ENCODE data around the gene ADGRG2. TPM values are rescaled to one million over a fixed set of nuclear protein-coding genes. Genes with fewer than 3 reads are reported as not detected.

ADGRG2 gene
- total RNA-seq, 1 experiment from 2014 or later: 8.2 TPM

DNA sequence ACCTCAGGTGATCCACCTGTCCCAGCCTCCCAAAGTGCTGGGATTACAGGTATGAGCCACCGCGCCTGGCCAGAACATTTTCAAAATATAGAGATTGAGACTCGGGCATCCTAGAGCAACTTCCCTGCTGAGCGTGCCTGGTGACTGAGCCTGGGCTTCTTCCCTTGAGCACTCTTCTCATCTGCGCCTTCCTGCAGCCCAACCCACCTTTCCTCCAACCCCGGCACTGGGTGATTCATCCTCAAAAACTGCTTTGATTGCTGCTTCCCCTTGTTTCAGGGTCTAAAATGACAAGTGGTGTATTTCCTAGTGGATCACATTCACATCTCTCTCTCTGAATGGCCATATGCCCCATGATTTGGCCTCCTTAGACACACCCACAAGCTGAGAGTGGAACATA, 176.1 kb downstream of the ADGRG2 start (continued):
- TF ChIP-seq, protein P1, sequence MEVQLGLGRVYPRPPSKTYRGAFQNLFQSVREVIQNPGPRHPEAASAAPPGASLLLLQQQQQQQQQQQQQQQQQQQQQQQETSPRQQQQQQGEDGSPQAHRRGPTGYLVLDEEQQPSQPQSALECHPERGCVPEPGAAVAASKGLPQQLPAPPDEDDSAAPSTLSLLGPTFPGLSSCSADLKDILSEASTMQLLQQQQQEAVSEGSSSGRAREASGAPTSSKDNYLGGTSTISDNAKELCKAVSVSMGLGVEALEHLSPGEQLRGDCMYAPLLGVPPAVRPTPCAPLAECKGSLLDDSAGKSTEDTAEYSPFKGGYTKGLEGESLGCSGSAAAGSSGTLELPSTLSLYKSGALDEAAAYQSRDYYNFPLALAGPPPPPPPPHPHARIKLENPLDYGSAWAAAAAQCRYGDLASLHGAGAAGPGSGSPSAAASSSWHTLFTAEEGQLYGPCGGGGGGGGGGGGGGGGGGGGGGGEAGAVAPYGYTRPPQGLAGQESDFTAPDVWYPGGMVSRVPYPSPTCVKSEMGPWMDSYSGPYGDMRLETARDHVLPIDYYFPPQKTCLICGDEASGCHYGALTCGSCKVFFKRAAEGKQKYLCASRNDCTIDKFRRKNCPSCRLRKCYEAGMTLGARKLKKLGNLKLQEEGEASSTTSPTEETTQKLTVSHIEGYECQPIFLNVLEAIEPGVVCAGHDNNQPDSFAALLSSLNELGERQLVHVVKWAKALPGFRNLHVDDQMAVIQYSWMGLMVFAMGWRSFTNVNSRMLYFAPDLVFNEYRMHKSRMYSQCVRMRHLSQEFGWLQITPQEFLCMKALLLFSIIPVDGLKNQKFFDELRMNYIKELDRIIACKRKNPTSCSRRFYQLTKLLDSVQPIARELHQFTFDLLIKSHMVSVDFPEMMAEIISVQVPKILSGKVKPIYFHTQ (CRISPR knock-in tag; IDR thresholded peaks at IDR 0.05): no peak
- TF ChIP-seq MLX (CRISPR knock-in tag; IDR thresholded peaks at IDR 0.05) (no peak), MXD4 (CRISPR knock-in tag; IDR thresholded peaks at IDR 0.05; ENCODE audit: borderline replicate concordance) (no peak), FOXP4 (CRISPR knock-in tag; IDR thresholded peaks at IDR 0.05) (no peak), CREM (CRISPR knock-in tag; IDR thresholded peaks at IDR 0.05) (no peak), ZNF219 (CRISPR knock-in tag; IDR thresholded peaks at IDR 0.05; ENCODE audit: borderline replicate concordance) (no peak), ZNF396 (CRISPR knock-in tag; IDR thresholded peaks at IDR 0.05; ENCODE audit: borderline replicate concordance) (no peak), CREB1 (CRISPR knock-in tag; IDR thresholded peaks at IDR 0.05) (no peak), SMAD3 (CRISPR knock-in tag; IDR thresholded peaks at IDR 0.05; ENCODE audit: borderline replicate concordance) (no peak)
- TF ChIP-seq, protein P2, sequence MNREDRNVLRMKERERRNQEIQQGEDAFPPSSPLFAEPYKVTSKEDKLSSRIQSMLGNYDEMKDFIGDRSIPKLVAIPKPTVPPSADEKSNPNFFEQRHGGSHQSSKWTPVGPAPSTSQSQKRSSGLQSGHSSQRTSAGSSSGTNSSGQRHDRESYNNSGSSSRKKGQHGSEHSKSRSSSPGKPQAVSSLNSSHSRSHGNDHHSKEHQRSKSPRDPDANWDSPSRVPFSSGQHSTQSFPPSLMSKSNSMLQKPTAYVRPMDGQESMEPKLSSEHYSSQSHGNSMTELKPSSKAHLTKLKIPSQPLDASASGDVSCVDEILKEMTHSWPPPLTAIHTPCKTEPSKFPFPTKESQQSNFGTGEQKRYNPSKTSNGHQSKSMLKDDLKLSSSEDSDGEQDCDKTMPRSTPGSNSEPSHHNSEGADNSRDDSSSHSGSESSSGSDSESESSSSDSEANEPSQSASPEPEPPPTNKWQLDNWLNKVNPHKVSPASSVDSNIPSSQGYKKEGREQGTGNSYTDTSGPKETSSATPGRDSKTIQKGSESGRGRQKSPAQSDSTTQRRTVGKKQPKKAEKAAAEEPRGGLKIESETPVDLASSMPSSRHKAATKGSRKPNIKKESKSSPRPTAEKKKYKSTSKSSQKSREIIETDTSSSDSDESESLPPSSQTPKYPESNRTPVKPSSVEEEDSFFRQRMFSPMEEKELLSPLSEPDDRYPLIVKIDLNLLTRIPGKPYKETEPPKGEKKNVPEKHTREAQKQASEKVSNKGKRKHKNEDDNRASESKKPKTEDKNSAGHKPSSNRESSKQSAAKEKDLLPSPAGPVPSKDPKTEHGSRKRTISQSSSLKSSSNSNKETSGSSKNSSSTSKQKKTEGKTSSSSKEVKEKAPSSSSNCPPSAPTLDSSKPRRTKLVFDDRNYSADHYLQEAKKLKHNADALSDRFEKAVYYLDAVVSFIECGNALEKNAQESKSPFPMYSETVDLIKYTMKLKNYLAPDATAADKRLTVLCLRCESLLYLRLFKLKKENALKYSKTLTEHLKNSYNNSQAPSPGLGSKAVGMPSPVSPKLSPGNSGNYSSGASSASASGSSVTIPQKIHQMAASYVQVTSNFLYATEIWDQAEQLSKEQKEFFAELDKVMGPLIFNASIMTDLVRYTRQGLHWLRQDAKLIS (CRISPR knock-in tag; IDR thresholded peaks at IDR 0.05; ENCODE audit: borderline replicate concordance): no peak

DNA sequence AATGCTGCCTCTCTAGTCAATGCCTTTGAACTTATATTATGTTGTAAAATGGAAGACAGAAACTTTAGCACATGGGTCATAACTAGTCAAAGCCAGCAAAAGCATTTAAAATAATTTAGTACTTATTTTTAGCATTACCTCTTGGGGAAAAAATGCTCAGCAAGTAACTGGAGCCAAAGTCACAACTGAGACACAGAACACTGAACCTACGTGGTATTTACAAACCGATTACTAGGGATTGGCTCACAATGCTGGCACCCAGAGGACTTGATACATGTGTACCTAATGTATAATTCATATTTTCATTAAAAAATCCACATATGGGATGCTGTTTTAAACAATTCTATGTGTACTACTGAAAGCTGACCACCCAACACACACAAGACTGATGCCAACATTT, 176.8 kb downstream of the ADGRG2 start:
- ATAC-seq (no peak), DNase-seq (ENCODE audit: low spot score) (no peak)
- Mint-ChIP-seq H3K36me3 (peaks cover 13% of the 10 kb centered on the region), H3K4me3 (no peak overlapping the region), H3K27me3 (ENCODE audit: low read depth) (no peaks in the 10 kb centered on the region), H3K4me1 (no peaks in the 10 kb centered on the region), H3K27ac (no peak overlapping the region), H3K9me3 (no peaks in the 10 kb centered on the region)
- ChIA-PET CTCF (no interaction called here), POLR2A (no interaction called here)
- no peak for TF ChIP-seq NFE2L1 (CRISPR knock-in tag; IDR thresholded peaks at IDR 0.05)
- no peak for TF ChIP-seq RORB (CRISPR knock-in tag; IDR thresholded peaks at IDR 0.05)

DNA sequence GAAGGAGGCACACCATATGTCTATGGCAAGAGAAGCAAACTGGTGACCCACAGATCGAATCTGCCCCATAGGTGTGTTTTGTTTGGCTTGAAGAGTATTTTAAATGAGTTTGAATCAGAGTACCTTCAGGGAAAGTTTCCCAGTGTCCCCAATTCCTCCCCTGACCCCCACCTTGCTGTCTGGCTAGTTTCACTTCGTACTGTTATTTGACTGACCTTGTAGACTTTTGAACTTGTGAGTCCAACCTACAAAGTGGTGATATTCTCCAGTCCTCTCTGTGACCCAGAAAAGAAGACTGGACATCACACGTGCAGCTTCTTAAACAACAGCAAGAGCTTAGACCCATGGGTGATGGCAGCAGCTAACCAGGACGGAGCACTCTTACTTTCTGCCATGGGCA, 177.8 kb downstream of the ADGRG2 start:
- no peaks in the 10 kb centered on the region for H3K9me3 Mint-ChIP-seq

More for the DNA sequence above, 177.8 kb downstream of the ADGRG2 start:
- Mint-ChIP-seq H3K4me1 (no peaks in the 10 kb centered on the region), H3K36me3 (peaks cover 13% of the 10 kb centered on the region), H3K27me3 (ENCODE audit: low read depth) (no peaks in the 10 kb centered on the region), H3K4me3 (no peak overlapping the region), H3K27ac (no peak overlapping the region)
- POLR2A ChIA-PET: no interaction called here
- TF ChIP-seq, protein P3, sequence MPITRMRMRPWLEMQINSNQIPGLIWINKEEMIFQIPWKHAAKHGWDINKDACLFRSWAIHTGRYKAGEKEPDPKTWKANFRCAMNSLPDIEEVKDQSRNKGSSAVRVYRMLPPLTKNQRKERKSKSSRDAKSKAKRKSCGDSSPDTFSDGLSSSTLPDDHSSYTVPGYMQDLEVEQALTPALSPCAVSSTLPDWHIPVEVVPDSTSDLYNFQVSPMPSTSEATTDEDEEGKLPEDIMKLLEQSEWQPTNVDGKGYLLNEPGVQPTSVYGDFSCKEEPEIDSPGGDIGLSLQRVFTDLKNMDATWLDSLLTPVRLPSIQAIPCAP (CRISPR knock-in tag; IDR thresholded peaks at IDR 0.05): no peak
- no peak for TF ChIP-seq ZNF281 (CRISPR knock-in tag; IDR thresholded peaks at IDR 0.05)
- TF ChIP-seq, protein P4, sequence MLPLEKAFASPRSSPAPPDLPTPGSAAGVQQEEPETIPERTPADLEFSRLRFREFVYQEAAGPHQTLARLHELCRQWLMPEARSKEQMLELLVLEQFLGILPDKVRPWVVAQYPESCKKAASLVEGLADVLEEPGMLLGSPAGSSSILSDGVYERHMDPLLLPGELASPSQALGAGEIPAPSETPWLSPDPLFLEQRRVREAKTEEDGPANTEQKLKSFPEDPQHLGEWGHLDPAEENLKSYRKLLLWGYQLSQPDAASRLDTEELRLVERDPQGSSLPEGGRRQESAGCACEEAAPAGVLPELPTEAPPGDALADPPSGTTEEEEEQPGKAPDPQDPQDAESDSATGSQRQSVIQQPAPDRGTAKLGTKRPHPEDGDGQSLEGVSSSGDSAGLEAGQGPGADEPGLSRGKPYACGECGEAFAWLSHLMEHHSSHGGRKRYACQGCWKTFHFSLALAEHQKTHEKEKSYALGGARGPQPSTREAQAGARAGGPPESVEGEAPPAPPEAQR (CRISPR knock-in tag; IDR thresholded peaks at IDR 0.05): no peak
- ATAC-seq (no peak), DNase-seq (ENCODE audit: low spot score) (no peak)
- CTCF ChIA-PET: no interaction called here

Measured in WTC11 (cell line).